HEK293 (cell line): ENCODE measurements around the gene LRP1B.

ENCODE experiments used
- CTCF ChIA-PET: fragments of 350-600 bp; formaldehyde crosslinking; extraction: SDS; loops from one replicate; lab custom pipeline; 2021; ENCODE audit warnings: antibody characterized with exemption; lab: Yijun Ruan, JAX
- POLR2A ChIA-PET: fragments of 300-600 bp; formaldehyde crosslinking; extraction: SDS; loops from one replicate; lab custom pipeline; 2020; ENCODE audit warnings: antibody characterized with exemption, inconsistent platforms; lab: Yijun Ruan, JAX
- H3K27ac ChIP-seq: fragments of 200-500 bp; sonication (Bioruptor generic); 2 replicates; pipeline ENCODE4 v1.5.1; 2014; ENCODE audit warnings: low read depth, low read length, control low read depth, inconsistent platforms; ENCODE audit errors: extremely low read depth
- H3K36me3 ChIP-seq, 2 experiments: fragments of 200-500 bp in 1 of 2; sonication (Bioruptor generic) in 1 of 2; 1 replicate in 1 of 2; 2 replicates in 1 of 2; pipeline ENCODE4 v1.5.1; 2014 to 2017; ENCODE audit warnings: inconsistent platforms in 2 of 2, low read length in 2 of 2; ENCODE audit not compliant: control insufficient read depth in 2 of 2, insufficient read depth in 1 of 2
- H3K4me1 ChIP-seq: fragments of 200-500 bp; sonication (Bioruptor generic); 2 replicates; pipeline ENCODE4 v1.5.1; 2014; ENCODE audit warnings: mild to moderate bottlenecking, low read length, inconsistent platforms; ENCODE audit not compliant: control insufficient read depth, insufficient read depth
- H3K4me3 ChIP-seq: 2 replicates; pipeline ENCODE4 v1.5.1; 2011; ENCODE audit warnings: low read depth, mild to moderate bottlenecking, control low read depth, low read length, moderate library complexity
- H3K9me3 ChIP-seq: fragments of 200-500 bp; sonication (Bioruptor generic); 2 replicates; pipeline ENCODE4 v1.5.1; 2014; ENCODE audit warnings: low read depth, low read length, inconsistent platforms; ENCODE audit not compliant: control insufficient read depth, insufficient read depth
- EGR2 ChIP-seq: fragments of 450-650 bp; formaldehyde crosslinking; IDR thresholded peaks from 2 replicates; pipeline ENCODE4 v1.5.1; 2016; ENCODE audit warnings: low read depth, missing biosample characterization, missing genetic modification characterization
- HOXA7 ChIP-seq: sonication (generic); formaldehyde crosslinking; IDR thresholded peaks from 2 replicates; pipeline ENCODE4 v1.8.1; 2022; ENCODE audit warnings: missing genetic modification reagents, borderline replicate concordance
- IKZF3 ChIP-seq: fragments of 450-650 bp; IDR thresholded peaks from 2 replicates; pipeline ENCODE4 v1.5.0; 2018; ENCODE audit warnings: missing biosample characterization, mild to moderate bottlenecking, missing genetic modification characterization, moderate library complexity
- KLF16 ChIP-seq: fragments of 450-650 bp; formaldehyde crosslinking; IDR thresholded peaks from 2 replicates; pipeline ENCODE4 v1.5.1; 2017; ENCODE audit warnings: missing biosample characterization, missing genetic modification characterization
- PRDM1 ChIP-seq: fragments of 450-650 bp; formaldehyde crosslinking; IDR thresholded peaks from 2 replicates; pipeline ENCODE4; 2016; ENCODE audit warnings: missing biosample characterization, missing genetic modification characterization
- PRDM6 ChIP-seq: fragments of 450-650 bp; formaldehyde crosslinking; IDR thresholded peaks from 2 replicates; pipeline ENCODE4 v1.5.1; 2017; ENCODE audit warnings: missing biosample characterization, missing genetic modification characterization
- SCRT2 ChIP-seq: fragments of 450-650 bp; formaldehyde crosslinking; IDR thresholded peaks from 2 replicates; pipeline ENCODE4 v1.5.1; 2016; ENCODE audit warnings: missing biosample characterization, missing genetic modification characterization
- WT1 ChIP-seq: fragments of 450-650 bp; formaldehyde crosslinking; IDR thresholded peaks from 2 replicates; pipeline ENCODE4 v1.5.1; 2016; ENCODE audit warnings: missing biosample characterization, missing genetic modification characterization
- ZBTB1 ChIP-seq: fragments of 450-650 bp; formaldehyde crosslinking; IDR thresholded peaks from 2 replicates; pipeline ENCODE4 v1.5.1; 2016; ENCODE audit warnings: missing biosample characterization, missing genetic modification characterization
- ZBTB21 ChIP-seq: fragments of 450-650 bp; formaldehyde crosslinking; IDR thresholded peaks from 2 replicates; pipeline ENCODE4 v1.5.1; 2017; ENCODE audit warnings: missing biosample characterization, missing genetic modification characterization
- ZEB2 ChIP-seq: fragments of 450-650 bp; formaldehyde crosslinking; IDR thresholded peaks from 2 replicates; pipeline ENCODE4 v1.5.1; 2016; ENCODE audit warnings: missing biosample characterization, missing genetic modification characterization
- ZFHX2 ChIP-seq: fragments of 450-650 bp; formaldehyde crosslinking; conservative IDR thresholded peaks from 2 replicates; pipeline ENCODE4 v1.5.1; 2016; ENCODE audit warnings: missing biosample characterization, missing genetic modification characterization
- ZFP3 ChIP-seq: fragments of 450-650 bp; formaldehyde crosslinking; IDR thresholded peaks from 2 replicates; pipeline ENCODE4 v1.5.1; 2016; ENCODE audit warnings: low read depth, missing biosample characterization, missing genetic modification characterization
- ZNF140 ChIP-seq: fragments of 450-650 bp; formaldehyde crosslinking; IDR thresholded peaks from 2 replicates; pipeline ENCODE4 v1.5.1; 2016; ENCODE audit warnings: missing biosample characterization, missing genetic modification characterization
- ZNF16 ChIP-seq: fragments of 450-650 bp; formaldehyde crosslinking; IDR thresholded peaks from 2 replicates; pipeline ENCODE4 v1.5.1; 2016; ENCODE audit warnings: low read depth, missing biosample characterization, missing genetic modification characterization
- ZNF211 ChIP-seq: fragments of 450-650 bp; formaldehyde crosslinking; IDR thresholded peaks from 2 replicates; pipeline ENCODE4 v1.5.1; 2016; ENCODE audit warnings: low read depth, missing biosample characterization, missing genetic modification characterization
- ZNF23 ChIP-seq: fragments of 450-650 bp; formaldehyde crosslinking; IDR thresholded peaks from 2 replicates; pipeline ENCODE4 v1.5.1; 2016; ENCODE audit warnings: missing biosample characterization, missing genetic modification characterization, borderline replicate concordance
- ZNF24 ChIP-seq: fragments of 450-650 bp; formaldehyde crosslinking; IDR thresholded peaks from 2 replicates; pipeline ENCODE4 v1.5.1; 2016; ENCODE audit warnings: missing biosample characterization, missing genetic modification characterization
- ZNF26 ChIP-seq: fragments of 450-650 bp; formaldehyde crosslinking; IDR thresholded peaks from 2 replicates; pipeline ENCODE4 v1.5.1; 2016; ENCODE audit warnings: missing biosample characterization, missing genetic modification characterization
- ZNF274 ChIP-seq, 2 experiments: fragments of 200-500 bp in 1 of 2; fragments of 450-650 bp in 1 of 2; sonication (Bioruptor generic) in 1 of 2; formaldehyde crosslinking in 1 of 2; IDR thresholded peaks; 2 replicates each; pipeline versions ENCODE4 v1.5.1 to v1.6.1; 2014 to 2016; ENCODE audit warnings: borderline replicate concordance in 1 of 2, inconsistent platforms in 1 of 2, low read length in 1 of 2, missing biosample characterization in 1 of 2, missing genetic modification characterization in 1 of 2
- ZNF48 ChIP-seq: fragments of 450-650 bp; formaldehyde crosslinking; IDR thresholded peaks from 2 replicates; pipeline ENCODE4 v1.5.1; 2016; ENCODE audit warnings: missing biosample characterization, missing genetic modification characterization
- ZNF530 ChIP-seq: fragments of 450-650 bp; formaldehyde crosslinking; IDR thresholded peaks from 2 replicates; pipeline ENCODE4 v1.5.1; 2016; ENCODE audit warnings: low read depth, missing biosample characterization, missing genetic modification characterization
- ZNF626 ChIP-seq: fragments of 450-650 bp; sonication (Bioruptor Pico); formaldehyde crosslinking; IDR thresholded peaks from 2 replicates; pipeline ENCODE4 v1.5.1; 2018; ENCODE audit warnings: missing biosample characterization, missing genetic modification characterization, inconsistent platforms
- ZNF660 ChIP-seq: fragments of 450-650 bp; IDR thresholded peaks from 2 replicates; pipeline ENCODE4 v1.5.1; 2018; ENCODE audit warnings: missing biosample characterization, mild to moderate bottlenecking, missing genetic modification characterization
- ZNF747 ChIP-seq: fragments of 450-650 bp; formaldehyde crosslinking; IDR thresholded peaks from 2 replicates; pipeline ENCODE4 v1.5.1; 2016; ENCODE audit warnings: missing biosample characterization, missing genetic modification characterization
- ZNF777 ChIP-seq: fragments of 450-650 bp; formaldehyde crosslinking; IDR thresholded peaks from 2 replicates; pipeline ENCODE4 v1.5.1; 2017; ENCODE audit warnings: missing biosample characterization, missing genetic modification characterization, borderline replicate concordance
- ZNF785 ChIP-seq: fragments of 450-650 bp; formaldehyde crosslinking; IDR thresholded peaks from 2 replicates; pipeline ENCODE4 v1.5.1; 2016; ENCODE audit warnings: missing biosample characterization, missing genetic modification characterization
- ZSCAN5A ChIP-seq: fragments of 450-650 bp; formaldehyde crosslinking; IDR thresholded peaks from 2 replicates; pipeline ENCODE4 v1.5.1; 2016; ENCODE audit warnings: missing biosample characterization, missing genetic modification characterization
- TF ChIP-seq, protein P1 (sequence below): fragments of 450-650 bp; formaldehyde crosslinking; IDR thresholded peaks from 2 replicates; pipeline ENCODE4 v1.5.1; 2016; ENCODE audit warnings: missing biosample characterization, missing genetic modification characterization, low read depth
- TF ChIP-seq, protein P2 (sequence below): fragments of 450-650 bp; formaldehyde crosslinking; IDR thresholded peaks from 2 replicates; pipeline ENCODE4 v1.5.1; 2016; ENCODE audit warnings: missing biosample characterization, missing genetic modification characterization

LRP1B gene

GRCh38 chr2:141417246-141417797 is 713.5 kb downstream of the LRP1B start:
- CTCF ChIA-PET = interaction anchor here (0.6 kb wide), 1 partner anchor 281 kb away, joined by 3 read pairs; no protein-coding TSS in a partner anchor
- POLR2A ChIA-PET = no interaction called here
- Histone ChIP-seq H3K4me1 (no peaks in the 10 kb centered on the region), H3K36me3 (no peaks in the 10 kb centered on the region), H3K9me3 (no peaks in the 10 kb centered on the region), H3K27ac (no peak overlapping the region), H3K4me3 (no peak overlapping the region)
- no peak for TF ChIP-seq ZNF274 (IDR thresholded peaks at IDR 0.05; ENCODE audit: low read length)
- TF ChIP-seq ZNF274 (tag by site-specific recombination; IDR thresholded peaks at IDR 0.05; ENCODE audit: borderline replicate concordance) = no peak
- no peak for TF ChIP-seq WT1
- TF ChIP-seq HOXA7 (CRISPR knock-in tag) = no peak
- TF ChIP-seq ZNF26 (tag by site-specific recombination) = no peak
- TF ChIP-seq ZNF777 (tag by site-specific recombination) = no peak
- TF ChIP-seq KLF16 (tag by site-specific recombination) = no peak
- TF ChIP-seq PRDM6 (tag by site-specific recombination) = no peak
- TF ChIP-seq, protein P1, sequence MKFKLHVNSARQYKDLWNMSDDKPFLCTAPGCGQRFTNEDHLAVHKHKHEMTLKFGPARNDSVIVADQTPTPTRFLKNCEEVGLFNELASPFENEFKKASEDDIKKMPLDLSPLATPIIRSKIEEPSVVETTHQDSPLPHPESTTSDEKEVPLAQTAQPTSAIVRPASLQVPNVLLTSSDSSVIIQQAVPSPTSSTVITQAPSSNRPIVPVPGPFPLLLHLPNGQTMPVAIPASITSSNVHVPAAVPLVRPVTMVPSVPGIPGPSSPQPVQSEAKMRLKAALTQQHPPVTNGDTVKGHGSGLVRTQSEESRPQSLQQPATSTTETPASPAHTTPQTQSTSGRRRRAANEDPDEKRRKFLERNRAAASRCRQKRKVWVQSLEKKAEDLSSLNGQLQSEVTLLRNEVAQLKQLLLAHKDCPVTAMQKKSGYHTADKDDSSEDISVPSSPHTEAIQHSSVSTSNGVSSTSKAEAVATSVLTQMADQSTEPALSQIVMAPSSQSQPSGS (tag by site-specific recombination) = no peak
- TF ChIP-seq ZNF48 (tag by site-specific recombination) = no peak
- no peak for TF ChIP-seq IKZF3 (tag by site-specific recombination)
- TF ChIP-seq ZNF211 (tag by site-specific recombination) = no peak
- TF ChIP-seq EGR2 (tag by site-specific recombination) = no peak
- no peak for TF ChIP-seq ZEB2 (tag by site-specific recombination)
- no peak for TF ChIP-seq ZBTB21 (tag by site-specific recombination)

GRCh38 chr2:141411419-141411818 is 719.4 kb downstream of the LRP1B start:
- Histone ChIP-seq H3K36me3 (no peaks in the 10 kb centered on the region), H3K4me3 (no peak overlapping the region), H3K4me1 (no peaks in the 10 kb centered on the region), H3K27ac (no peak overlapping the region), H3K9me3 (no peaks in the 10 kb centered on the region)
- POLR2A ChIA-PET = no interaction called here
- TF ChIP-seq ZNF530 (tag by site-specific recombination) = no peak
- TF ChIP-seq ZNF140 = no peak
- no peak for TF ChIP-seq ZNF626 (tag by site-specific recombination)
- no peak for TF ChIP-seq ZSCAN5A (tag by site-specific recombination)
- no peak for TF ChIP-seq ZBTB1 (tag by site-specific recombination)
- TF ChIP-seq ZNF660 (tag by site-specific recombination) = no peak
- no peak for TF ChIP-seq ZNF785
- no peak for TF ChIP-seq ZNF23 (tag by site-specific recombination)
- no peak for TF ChIP-seq ZFHX2
- TF ChIP-seq ZNF24 = no peak
- TF ChIP-seq PRDM1 = no peak
- TF ChIP-seq, protein P2, sequence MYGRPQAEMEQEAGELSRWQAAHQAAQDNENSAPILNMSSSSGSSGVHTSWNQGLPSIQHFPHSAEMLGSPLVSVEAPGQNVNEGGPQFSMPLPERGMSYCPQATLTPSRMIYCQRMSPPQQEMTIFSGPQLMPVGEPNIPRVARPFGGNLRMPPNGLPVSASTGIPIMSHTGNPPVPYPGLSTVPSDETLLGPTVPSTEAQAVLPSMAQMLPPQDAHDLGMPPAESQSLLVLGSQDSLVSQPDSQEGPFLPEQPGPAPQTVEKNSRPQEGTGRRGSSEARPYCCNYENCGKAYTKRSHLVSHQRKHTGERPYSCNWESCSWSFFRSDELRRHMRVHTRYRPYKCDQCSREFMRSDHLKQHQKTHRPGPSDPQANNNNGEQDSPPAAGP = no peak
- no peak for TF ChIP-seq ZFP3
- TF ChIP-seq SCRT2 = no peak
- TF ChIP-seq ZNF747 (tag by site-specific recombination) = no peak
- no peak for TF ChIP-seq ZNF16 (tag by site-specific recombination)
- CTCF ChIA-PET = interaction anchor here (0.6 kb wide), 1 partner anchor 79 kb away, joined by 3 read pairs; no protein-coding TSS in a partner anchor
